GM21619 (cell line): ENCODE results near the gene BRD3.

Experiments
- ATAC-seq: cut with Tn5 transposase; IDR thresholded peaks from one replicate; pipeline ENCODE4 v1.9.1; 2021; ENCODE audit not compliant: unreplicated experiment

BRD3 gene

DNA sequence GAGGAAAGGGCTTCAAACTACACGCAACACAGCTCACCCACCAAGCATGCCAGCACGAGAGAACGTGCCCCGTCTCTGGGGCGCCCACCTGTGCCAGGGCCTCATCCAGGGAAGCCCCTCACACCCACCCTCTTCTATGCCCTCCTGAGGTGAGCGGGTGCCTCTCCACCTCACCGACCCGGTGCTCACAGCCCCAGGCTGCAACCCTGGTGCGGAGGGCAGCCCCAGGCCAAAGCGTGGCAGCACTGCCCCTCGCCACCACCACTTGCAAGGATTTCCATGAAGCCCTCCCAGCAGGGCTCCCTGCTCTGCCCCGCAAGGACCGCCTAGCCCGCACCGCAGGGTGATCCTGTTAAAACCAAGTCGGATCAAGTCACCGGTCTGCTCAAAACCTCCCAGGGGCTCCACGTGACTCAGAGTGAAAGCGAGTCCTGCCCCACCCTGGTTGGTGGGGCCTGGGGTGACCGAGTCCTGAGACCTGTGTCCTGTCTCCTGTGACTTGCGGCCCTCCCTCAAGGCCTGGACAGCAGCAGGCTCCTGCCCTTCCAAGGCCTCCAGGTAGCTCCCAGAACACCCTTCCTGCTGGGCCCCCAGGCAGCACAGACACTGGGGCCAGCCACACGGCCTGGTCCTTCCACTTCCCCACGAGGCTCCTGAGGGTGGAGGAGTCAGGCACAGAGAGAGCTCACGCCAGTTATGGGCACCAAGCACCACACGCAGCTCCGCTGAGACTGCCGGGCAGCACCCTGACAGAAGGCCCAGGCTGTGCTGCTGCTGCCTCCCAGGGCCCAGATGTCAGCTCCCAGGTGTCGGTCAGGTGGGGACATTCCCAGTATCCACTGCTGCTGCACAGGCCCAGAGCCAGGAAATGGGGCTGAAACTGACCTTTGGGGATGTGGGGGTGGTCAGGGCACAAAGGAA lies 12.7 kb downstream of the BRD3 start:
- no peak for ATAC-seq

DNA sequence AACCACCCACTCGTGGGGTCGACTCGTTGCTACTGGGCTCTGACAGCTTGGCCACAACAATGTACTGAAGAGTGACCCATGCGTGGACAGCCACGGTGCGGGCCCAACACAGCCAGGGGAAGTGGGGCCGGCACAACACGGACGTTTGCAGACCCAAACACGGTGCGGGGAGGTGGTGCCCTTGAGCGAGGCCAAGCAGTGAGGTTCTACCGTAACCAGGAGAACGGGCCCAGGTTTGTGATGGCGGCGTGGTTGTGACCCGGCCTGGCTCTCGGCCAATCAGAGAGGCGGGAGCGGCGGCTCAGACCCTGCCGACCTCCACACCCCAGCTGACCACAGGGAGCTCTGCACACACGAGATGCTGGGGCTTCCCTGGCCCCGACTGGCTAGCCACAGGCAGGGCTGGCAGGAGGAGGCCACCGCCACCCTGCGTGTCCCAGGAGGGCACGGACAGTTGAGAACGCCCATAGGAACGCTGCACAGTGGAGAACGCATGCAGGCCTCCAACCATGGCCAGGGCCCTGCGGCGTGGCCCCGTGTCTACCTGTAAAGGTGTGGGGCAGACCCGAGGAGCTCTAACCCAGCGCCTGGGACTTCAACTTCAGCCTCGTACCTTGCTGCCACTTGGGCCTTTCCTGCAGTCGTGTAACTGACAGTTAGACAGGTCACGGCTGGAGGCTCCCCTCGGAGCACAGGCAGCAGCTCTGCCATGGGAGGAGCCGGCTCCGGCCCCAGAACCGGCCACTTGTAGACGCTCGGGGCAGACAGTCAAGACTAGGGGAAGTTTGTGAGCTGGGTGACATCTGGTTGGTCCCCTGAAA lies 13.7 kb downstream of the BRD3 start:
- no peak for ATAC-seq

DNA sequence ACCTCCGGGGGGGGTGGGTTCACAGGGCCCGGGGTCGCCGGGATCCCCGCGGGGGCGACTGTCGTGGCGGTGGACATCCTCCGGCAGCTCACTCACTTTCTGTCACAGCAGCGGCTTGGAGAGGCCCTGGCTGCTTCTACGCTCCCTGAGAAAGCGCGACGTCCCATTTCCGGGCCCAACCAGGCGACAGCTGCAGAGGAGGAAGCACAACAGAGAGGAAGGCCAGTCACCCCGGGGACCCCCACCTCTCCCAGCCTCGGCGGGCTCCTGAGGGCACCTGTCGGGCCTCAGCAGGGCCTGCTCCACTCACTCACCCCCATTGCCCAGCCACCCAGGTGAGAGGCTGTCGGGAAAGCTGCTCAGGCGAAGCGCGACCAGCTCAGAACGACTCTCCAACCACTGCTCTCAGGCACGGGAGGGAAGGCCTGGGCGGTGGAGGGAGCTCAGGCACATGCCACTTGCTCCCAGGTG lies 14.4 kb downstream of the BRD3 start:
- no peak for ATAC-seq

DNA sequence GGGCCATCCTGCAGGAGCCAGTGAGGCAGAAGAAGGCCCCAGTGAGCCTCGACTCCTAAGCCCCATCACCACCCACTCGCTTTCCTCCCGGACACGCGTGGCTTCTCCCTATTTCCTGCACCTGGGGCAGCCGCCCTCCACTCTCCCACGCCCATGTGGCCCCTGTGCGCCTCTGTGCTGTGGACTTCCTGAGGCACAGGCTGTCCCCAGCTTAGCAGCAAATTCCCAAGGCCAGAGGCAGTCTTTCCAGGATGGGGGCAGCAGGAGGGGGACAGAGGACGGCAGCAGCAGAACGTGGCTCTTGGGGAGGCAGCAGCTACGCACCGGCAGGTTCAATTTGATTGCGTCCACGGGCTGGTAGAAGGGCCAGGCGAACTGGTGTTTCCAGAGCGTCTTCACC lies 14.9 kb downstream of the BRD3 start:
- no peak for ATAC-seq

DNA sequence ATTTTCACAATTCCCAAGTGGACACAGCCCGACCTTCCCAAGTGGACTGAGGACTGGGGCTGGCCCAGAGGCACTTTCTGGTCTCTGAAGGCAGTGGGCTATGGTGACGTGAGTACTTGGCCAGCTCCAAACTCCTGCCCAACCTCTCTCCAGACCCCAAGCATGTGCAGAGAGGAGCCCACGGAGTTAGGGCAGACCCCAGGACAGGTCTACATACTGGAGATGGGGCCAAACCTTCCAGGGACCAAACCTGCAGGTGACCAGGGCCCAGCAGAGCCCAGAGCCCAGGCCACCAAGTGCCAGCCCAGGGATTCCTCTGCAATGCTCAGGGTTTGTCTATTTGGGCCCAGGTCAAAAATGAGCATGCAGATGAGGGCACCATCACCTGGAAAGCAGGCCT lies 15.3 kb downstream of the BRD3 start:
- ATAC-seq = no peak

DNA sequence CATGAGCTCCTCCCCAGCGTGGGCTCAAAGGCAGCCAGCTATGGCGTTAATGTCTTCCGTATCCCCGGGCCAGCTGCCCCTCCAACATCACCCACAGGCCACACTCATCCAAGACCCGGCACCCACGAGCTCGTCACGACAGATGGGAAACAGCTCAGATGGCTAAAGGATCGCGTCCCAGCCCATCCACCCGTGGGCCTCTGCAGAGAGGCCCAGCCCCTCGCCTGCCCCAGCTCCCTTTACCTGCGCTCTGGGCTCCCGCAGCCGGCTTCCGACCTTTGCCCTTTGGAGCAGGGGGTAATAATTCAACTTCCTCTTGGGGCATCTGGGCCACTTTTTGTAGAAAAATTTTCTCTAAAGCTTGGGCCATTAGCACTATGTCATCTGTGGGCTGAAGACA lies 16.5 kb downstream of the BRD3 start:
- ATAC-seq = no peak

DNA sequence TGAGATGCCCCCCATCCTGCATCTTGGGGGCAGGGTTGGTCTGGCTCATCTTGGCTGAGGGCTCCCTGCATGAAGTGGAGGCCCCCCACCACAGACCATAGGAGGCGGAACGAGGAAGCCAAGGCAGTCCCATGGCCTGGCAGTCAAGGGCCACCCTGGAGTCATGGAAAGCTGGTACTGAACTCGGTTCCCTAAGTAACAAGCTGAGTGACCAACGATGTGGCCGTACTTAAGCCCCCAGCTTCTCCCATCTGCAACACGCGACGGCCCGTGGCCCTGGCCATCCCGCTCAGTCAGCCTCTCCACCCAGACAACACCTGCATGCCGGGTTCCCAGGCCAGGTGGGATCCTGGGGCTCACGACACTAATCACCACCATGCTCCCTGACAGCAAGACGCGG lies 17.1 kb downstream of the BRD3 start:
- no peak for ATAC-seq

DNA sequence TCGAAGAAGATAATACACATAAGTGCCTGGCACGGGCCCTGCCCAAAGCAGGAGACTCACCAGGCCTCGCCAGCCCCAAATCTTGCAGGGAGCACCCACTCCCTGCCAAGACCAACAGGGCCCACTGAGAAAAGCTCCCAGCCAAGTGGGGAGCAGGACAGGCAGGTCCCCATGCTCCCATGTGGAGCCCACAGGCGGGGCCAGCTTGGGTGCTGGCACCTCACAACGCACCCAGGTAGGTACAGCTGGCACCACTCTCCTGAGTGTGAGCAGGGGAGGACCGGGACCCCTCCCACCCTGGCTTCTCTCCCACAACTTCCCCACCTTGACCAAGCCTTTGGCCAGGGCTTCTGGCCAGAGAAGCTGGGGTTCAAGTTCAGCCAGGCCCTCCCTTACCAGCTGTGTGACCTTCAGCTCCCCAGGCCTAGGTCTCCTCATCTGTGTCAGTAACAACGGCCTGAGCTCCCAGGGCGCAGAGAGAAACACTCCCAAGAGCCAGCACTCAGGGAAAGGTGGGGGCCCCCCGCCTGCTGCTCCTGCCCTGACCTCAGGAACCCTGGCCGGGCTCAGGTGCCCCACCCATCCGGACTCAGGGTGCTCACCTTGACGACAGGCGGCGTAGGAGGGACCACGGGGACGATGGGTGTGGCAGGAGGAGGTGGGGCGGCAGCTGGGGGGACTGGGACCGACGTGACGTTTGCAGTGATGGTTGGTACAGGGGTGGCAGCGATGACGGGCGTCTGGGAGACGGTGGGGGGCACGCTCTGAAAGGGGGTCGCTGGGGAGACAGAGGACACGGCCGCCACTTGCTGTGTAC lies 17.8 kb downstream of the BRD3 start:
- ATAC-seq = no peak

DNA sequence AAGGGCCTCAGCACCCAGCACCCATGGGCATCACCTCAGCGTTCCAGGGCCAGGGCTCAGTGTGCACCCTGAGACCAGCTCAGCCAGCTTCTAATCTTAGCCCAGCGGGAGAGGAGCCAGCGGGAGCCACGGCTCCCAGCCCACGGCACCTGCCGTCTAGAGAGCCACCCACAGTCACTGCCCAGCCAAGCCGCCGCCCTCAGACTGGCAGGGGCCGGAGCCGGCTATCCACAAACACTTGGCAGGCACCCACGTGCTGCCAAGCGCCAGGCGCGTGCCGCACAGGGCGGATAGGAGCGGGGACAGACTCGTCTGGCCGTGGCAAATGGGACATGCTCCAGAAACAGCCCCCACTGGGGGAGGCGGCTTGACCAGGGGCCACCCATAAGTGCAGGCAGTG lies 18.6 kb downstream of the BRD3 start:
- ATAC-seq = no peak

DNA sequence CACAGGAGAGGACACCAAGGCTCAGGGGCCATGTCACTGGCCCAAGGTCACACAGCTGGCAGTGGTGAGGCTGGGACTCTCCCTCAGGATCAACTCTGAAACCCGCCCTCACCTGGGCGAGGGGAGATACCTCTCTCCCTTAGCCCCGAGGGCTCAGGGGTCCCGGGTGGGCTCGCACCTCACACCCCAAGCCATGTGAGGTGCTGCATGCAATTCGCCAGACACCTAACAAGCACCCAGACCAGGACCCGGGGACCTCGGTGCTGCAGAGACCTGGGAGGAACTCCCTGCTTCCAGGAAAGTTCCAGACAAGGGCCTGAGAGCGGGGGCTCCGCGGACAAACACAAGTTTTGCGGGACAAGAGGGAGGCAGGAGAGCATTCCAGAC lies 19.3 kb downstream of the BRD3 start:
- no peak for ATAC-seq

DNA sequence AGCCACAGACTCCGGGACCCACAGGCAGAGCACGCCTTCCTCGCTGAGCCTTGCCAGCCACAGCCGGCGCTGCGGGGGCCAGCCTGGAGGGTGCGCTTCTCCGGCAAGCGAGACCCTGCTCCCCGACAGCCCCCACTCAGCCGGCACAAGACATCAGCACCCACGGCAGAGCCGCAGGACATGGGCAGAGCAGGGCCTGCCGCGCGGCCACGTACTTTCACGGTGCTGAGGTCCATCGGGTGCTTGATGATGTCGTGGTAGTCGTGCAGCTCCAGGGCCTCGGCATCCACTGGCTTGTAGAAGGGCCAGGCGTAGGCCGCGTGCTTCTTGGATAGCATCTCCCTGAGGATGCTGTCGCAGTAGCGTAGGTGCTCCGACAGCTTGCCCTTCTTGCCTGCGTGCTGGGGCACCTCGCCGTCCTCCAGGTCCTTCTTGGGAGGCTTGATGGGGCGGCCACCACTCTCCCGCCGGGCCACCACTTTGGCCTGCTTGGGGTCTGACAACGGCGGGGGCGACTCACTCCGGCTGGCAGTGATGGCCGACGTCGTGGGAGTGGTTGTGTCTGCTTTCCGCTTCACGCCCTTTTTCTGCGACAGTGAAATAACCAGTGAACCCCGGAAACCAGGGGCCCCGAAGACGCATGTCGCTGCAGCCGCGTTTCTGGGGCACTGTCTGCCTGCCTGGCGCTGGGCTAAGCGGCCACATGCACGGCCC lies 19.8 kb downstream of the BRD3 start:
- no peak for ATAC-seq

DNA sequence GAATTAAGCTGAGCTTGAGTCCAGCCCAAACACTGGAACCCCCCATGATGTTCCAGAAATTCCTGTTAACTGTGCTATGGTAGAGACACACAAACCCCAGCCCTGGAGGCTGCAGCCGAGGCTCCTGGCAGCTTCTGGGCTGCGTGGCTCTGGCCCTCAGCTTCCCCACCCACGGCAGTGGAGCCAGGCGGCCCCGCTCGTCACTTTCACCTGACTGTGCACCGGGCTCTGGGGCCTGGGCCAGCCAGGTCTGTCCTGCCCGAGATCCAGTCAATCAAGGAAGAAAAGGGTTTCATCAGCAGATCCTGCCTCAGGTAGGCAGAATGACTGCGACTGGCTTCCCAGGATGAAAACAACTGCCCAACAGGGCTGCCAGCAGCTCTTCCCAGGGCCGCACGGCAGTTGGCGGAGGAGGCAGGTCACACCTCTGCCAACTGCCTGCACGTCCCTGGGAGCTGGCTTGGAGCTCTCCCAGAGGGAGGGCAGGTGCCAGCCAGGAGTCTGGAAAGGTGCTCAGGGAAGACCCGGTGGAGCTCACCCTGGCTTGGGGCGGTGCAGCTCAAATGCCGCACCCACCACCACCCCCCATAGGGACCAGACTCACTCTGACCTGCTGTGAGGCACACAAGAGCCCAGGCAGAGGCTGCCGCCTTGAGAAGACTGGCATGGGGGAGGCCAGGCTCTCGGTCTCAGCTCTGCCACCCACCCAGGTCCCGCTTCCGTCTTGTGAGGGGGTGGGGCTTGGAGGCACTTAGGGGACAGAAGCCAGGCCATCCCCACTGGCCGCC lies 20.7 kb downstream of the BRD3 start:
- ATAC-seq = no peak

DNA sequence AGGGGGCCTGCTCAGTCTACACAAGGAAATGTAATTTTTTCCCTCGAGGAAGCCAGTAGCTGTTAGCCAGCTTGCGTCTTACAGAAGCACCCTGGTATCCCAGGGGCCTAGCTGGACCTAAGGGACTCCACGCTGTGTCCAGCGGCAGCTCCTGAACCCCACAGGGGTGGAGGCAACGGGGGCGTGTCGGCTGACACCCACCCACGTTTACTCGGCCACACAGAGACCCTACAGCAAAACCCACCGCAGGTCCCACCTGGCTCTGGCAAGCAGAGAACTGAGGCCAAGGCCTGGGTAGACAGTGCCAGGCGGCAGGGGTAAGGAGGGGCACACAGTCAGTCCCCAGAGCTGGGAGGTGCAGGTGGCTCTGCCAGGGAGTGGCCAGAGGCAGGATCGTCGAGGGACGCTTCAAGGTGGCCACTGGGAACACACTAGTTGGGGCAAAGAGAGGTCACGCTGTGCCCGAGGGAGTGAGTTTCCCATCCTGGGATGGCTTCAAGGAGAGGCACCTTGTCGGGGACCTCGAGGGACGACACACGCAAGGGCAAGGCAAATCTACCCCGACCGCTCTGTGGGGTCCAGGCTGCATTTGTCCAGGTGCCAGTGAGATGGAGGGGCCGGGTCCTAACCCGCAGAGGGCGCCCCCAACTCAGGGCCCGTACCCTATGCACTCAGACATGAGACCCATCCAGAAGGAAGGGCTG lies 21.8 kb downstream of the BRD3 start:
- ATAC-seq = no peak

DNA sequence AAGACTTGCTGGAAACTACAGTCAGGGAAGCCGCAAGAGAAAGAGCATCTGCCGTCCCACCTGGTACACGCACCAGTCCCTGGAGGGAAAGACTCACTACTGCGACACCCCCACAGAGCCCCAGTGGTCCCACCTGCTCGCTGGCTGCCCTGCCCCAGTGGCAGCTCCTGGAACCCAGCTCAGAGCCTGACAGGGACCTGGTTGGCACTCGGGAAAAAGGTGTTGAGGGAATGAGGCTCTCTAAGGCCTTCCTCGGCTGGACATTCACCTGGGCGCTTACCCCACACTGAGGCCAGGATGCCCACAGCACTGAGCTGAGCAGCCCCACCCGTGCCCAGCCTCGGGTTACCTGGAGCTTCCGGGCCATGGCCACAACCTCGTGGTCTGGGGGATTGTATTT lies 22.9 kb downstream of the BRD3 start:
- no peak for ATAC-seq

DNA sequence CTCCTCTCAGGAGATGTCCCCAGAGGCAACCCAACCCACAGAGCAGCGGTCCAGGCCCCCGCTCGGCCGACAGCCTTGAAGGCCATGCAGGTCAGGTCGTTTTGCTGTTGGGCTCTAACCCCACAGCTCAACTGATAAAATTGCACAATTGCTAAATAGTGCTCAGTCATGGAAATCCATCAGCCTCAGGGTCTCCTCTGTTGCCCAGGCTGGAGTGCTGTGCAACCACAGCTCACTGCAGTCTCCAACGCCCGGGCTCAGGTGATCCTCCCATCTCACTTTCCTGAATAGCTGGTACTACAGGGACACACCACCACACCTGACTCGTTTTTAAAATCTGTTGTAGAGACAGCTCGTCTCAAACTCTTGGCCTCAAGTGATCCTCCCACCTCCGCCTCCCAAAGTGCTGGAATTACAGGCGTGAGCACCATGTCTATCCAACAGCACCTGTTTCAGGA lies 24.3 kb downstream of the BRD3 start:
- no peak for ATAC-seq

DNA sequence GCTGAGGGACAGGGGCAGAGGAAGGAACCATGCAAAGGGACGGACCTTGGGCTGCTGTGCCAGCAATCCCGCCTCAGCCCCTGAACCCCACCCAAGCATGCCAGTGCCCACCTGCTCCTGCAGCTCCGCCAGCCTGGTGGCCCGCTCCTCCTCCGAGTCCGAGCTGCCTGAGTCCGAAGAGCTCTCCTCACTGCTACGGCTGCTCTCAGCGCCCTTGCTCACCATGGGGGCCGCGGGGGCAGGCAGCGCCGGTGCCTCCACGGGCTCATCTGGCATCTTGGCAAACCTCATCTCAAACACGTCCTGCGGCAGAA lies 26.2 kb downstream of the BRD3 start:
- ATAC-seq = no peak

DNA sequence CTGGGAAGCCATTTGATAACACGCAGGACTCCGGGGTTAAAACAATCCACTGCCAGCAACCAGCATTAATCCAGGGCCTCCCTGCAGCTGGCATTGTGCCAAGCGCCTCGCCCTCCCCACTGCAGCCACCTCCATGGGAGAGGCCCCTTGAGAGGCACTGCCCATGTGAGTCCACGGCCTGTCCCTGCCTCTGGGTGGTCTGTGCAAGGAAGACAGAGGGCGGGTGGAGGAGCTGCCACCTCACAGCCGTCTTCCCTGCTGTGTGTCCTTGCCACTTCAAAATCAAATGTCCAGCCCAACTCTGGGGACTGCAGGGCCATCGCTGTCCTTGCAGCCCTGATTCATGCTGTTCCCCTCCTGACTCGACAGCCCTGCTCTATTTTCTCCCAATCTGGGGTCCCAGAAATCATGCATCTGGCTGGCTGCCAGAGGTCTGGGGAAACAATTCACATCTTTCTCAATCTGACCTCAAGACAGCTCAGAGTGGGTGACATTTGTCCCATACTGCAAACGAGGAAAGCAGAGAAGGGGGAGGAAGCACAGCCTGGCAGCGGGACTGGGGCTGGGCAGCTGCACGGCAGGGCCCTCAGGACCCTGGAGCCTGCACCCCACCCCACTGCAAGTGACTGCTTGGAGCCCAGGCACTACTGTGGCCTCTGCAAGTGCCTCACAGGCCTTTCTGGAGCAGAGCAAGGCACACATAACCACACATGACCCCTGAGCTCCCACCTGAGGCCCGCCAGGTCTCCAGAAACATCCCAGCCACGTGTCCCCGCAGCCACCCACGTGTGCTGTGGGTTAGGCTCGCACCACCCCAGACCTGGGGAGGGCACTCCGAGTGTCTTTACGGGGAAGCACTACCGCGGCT lies 26.8 kb downstream of the BRD3 start:
- ATAC-seq = no peak

DNA sequence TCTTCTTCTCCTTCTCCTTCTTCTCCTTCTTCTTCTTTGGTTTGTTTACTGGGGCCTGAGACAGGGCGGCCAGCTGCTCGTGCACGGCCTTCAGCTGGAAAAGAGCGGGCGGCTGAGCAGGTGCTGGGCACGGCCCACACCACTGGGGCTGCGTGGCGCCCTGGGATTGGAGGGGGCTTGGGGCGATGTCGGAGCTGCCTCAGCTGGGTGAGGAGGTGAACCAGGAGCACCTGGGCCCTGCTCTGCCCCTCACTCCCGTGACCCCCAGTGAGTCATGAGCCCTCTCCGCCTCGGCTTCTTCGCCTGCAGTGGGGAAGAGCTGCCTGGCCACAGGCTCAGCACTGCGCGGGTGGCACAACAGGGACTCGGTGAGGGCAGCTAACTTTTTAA lies 27.7 kb downstream of the BRD3 start:
- no peak for ATAC-seq
